ENCODE data around the gene ENPP6.
A peak's percentile ranks its signal among the peaks of the same experiment; 100 is the strongest.

ENPP6 gene

GRCh38 chr4:184102488-184102887, 115.2 kb downstream of the ENPP6 start:
- no peak for TF ChIP-seq CTCF (IDR thresholded peaks at IDR 0.05; ENCODE audit: low read depth, low read length)
- no peak overlapping the region for H3K4me3 ChIP-seq (ENCODE audit: low read depth, low read length)

GRCh38 chr4:184101711-184102110, 116.0 kb downstream of the ENPP6 start:
- no peak for TF ChIP-seq CTCF (IDR thresholded peaks at IDR 0.05; ENCODE audit: low read depth, low read length)
- H3K4me3 ChIP-seq (ENCODE audit: low read depth, low read length) = no peak overlapping the region

GRCh38 chr4:184100297-184100885, 117.3 kb downstream of the ENPP6 start:
- peak; percentile 79 for TF ChIP-seq CTCF (IDR thresholded peaks at IDR 0.05; ENCODE audit: low read depth, low read length)
- no peak overlapping the region for H3K4me3 ChIP-seq (ENCODE audit: low read depth, low read length)

- TF ChIP-seq CTCF (IDR thresholded peaks at IDR 0.05; ENCODE audit: low read depth, low read length) = no peak
- no peak overlapping the region for H3K4me3 ChIP-seq (ENCODE audit: low read depth, low read length)
Measured at GRCh38 chr4:184099535-184099966, 118.1 kb downstream of the ENPP6 start.

- no peak for TF ChIP-seq CTCF (IDR thresholded peaks at IDR 0.05; ENCODE audit: low read depth, low read length)
Measured at GRCh38 chr4:184099000-184099399, 118.7 kb downstream of the ENPP6 start.

GRCh38 chr4:184097815-184098214, 119.9 kb downstream of the ENPP6 start:
- TF ChIP-seq CTCF (IDR thresholded peaks at IDR 0.05; ENCODE audit: low read depth, low read length) = no peak
- no peak overlapping the region for H3K4me3 ChIP-seq (ENCODE audit: low read depth, low read length)

More at GRCh38 chr4:184099000-184099399, 118.7 kb downstream of the ENPP6 start:
- no peak overlapping the region for H3K4me3 ChIP-seq (ENCODE audit: low read depth, low read length)

GRCh38 chr4:184097241-184097605, 120.5 kb downstream of the ENPP6 start:
- no peak for TF ChIP-seq CTCF (IDR thresholded peaks at IDR 0.05; ENCODE audit: low read depth, low read length)
- H3K4me3 ChIP-seq (ENCODE audit: low read depth, low read length) = no peak overlapping the region
